ENCODE measurements around the gene PTP4A2.
A peak's percentile ranks its signal among the peaks of the same experiment; 100 is the strongest.

GRCh38 chr1:31939484-31940329 is 1.5 kb upstream of the PTP4A2 start:
- TF ChIP-seq CTCF (IDR thresholded peaks at IDR 0.05) (peak in 2 of 4 experiments; percentile 17 to 32), POLR2A (IDR thresholded peaks at IDR 0.05) (no peak), EP300 (IDR thresholded peaks at IDR 0.05) (no peak)

Measured in sigmoid colon (tissue), 4 donors.